Inferior parietal cortex (tissue), 1 donor: Measurements from ENCODE around the gene FUT8.
"Not testable (repeated sequence)": the region's sequence is repeated elsewhere in the genome, so short reads cannot be mapped to it uniquely, and the experiment has no call there.

Source experiments
- DNase-seq: peaks from one replicate; pipeline ENCODE4 v3.0.0-alpha.2; 2016; ENCODE audit errors: extremely low spot score

The FUT8 gene

GRCh38 chr14:65704850-65705249 lies 292.3 kb downstream of the FUT8 start:
- no peak for DNase-seq

GRCh38 chr14:65709576-65709975 lies 297.0 kb downstream of the FUT8 start:
- no peak for DNase-seq

GRCh38 chr14:65716813-65717212 lies 304.3 kb downstream of the FUT8 start:
- DNase-seq, result not testable (repeated sequence)

DNA sequence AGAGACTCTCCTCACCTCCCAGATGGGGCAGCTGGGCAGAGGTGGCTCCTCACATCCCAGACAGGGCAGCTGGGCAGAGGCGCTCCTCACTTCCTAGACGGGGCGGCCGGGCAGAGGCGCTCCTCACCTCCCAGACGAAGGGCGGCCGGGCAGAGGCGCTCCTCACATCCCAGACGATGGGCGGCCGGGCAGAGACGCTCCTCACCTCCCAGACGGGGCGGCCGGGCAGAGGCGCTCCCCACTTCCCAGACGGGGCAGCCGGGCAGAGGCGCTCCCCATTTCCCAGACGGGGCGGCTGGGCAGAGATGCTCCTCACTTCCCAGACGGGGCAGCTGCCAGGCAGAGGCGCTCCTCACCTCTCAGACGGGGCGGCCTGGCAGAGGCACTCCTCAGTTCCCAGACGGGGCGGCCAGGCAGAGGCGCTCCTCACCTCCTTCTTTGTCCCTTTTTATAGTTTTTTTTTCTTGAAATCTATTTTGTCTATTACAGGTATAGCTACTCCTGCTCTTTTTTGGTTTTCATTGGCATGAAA lies 304.9 kb downstream of the FUT8 start:
- not testable (repeated sequence) for DNase-seq

GRCh38 chr14:65718629-65719028 lies 306.1 kb downstream of the FUT8 start:
- DNase-seq, result no peak

GRCh38 chr14:65720171-65720570 lies 307.6 kb downstream of the FUT8 start:
- no peak for DNase-seq

DNA sequence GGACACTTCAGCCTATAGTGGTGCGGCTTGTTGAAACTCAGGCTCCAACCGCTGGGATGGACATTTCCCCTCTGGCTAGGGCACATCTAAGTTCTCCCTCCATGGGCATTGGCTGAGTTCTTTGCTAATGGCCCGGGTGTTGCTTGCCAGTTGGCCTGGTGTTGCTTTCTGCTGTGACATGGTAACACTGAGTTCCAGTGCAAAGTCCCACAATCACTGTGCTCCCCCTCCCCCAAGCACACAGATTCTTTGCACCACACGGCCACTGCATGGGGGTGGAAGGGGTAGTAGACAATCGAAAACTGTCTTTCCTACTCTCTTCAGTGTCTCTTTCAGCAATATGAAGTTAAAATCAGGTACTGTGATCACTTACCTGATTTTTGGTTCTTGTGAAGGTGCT lies 308.2 kb downstream of the FUT8 start:
- no peak for DNase-seq

- DNase-seq, result no peak
Measured at GRCh38 chr14:65723348-65723747, 310.8 kb downstream of the FUT8 start.

DNA sequence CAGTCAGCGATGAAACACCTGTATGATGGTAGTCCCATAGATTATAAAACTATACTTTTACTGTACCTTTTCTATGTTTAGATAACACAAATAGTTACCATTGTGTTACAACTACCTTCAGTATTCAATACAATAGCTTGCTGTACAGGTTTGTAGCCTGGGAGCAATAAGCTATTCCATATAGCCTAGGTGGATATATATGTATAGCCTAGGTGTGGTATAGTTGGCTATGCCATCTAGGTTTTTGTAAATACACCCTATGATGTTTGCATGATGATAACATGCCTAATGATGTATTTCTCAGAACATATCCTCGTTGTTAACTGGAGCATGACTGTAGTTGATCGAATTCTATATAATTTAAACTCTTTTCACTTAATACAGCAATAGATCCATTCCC lies 316.1 kb downstream of the FUT8 start:
- DNase-seq, result no peak

- no peak for DNase-seq
Measured at GRCh38 chr14:65729566-65729965, 317.0 kb downstream of the FUT8 start.

DNA sequence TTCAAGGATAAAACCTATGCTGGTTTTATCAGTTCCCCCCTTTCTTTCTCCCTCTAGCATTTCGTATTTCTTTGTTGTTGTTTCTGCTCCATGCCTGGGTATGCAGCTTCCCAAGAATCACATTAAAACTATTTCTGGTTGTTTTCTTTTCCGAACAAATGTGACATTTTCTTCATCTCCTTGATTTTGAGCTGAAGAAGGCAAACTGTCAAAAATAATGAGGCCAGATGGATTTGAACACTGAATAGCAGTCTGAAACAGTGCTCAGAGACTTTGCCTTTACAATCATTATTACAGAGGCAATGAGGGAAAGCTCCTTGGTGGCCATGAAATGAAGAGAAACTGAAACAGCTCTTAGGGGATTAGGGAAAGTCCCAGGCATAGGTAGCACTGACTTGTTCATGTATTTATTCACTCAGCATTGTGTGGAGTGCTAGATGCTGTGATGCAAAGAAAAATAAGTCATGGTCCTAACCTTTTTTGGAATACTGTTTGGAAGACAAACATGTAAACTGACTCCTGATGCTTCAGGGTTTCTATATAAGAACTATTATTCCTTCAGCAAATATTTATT lies 319.5 kb downstream of the FUT8 start:
- no peak for DNase-seq

DNA sequence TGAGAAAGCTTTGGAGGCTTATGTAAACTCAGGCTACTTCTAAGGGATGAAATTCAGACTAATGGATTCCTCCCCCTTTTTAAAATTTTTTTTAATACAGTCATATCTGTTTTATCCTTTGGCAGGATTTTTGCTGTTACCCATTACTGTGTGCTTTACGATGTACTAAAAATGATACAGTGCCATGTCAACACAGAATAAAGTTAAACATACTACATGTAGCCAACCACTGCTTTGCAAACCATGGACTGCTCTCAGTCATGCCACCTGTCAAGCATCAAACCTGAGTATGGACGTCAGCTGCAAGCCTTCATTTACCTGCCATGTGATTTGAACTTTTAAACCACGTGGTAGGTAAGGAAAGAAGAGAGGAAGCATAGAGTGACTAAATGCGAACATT lies 325.8 kb downstream of the FUT8 start:
- DNase-seq, result no peak

GRCh38 chr14:65745396-65746190 lies 333.1 kb downstream of the FUT8 start:
- DNase-seq, result no peak

DNA sequence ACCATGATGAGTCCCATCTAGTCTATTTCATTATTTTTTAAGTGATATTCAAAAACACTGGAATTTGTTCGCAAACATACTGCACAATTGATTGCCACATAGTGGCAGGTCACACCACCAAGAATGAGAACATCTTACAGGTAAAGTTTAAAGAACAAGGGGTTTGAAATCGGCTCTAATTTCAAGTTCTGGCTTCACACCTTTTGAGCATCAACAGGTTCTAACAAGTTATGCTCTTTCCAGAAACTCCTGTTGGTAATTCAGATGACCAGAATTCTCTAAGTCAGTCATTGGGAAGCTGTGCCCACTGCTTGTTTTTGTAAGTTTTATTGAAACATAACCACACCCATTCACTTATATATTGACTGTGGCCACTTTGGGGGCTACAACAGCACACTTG lies 336.3 kb downstream of the FUT8 start:
- DNase-seq, result no peak

- no peak for DNase-seq
Measured at GRCh38 chr14:65749287-65749686, 336.8 kb downstream of the FUT8 start.

DNA sequence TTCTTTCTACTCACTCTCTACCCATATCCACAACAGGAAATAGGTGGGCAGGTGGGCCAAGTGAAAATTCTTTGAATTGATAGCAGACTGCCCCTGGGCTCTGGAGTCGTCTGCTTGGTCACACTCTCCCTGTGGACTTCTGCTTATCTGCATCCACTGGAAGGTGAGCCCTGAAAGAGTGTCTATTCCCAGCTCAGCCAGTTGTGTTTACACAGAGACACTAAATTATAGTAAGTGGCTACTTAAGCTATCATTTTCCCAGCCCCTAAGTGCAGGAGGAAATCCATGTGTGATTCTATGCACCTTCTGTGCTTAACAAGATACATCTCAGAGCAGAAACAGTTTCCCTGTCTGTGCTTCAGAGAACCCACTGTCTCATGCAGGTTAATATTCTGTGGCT lies 338.4 kb downstream of the FUT8 start:
- no peak for DNase-seq

DNA sequence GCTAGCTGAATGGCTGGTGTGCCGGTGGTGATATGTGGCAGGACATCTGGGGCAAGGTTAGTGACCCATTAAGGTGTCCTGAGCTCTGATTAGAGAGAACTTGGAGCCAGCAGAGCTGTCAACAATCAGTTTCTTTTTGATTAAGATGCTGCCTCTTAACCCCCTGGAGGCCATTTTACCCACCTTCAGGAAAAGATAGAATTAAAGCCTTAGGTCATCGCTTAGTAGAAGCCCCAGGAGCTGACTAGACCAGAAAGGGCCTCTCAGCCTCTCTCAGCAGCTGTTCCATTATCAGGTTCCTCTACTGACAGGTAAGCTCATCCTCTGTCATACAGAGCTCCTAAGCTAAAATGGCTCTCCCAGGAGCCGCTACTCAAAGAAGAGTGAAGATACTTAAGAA lies 339.0 kb downstream of the FUT8 start:
- no peak for DNase-seq

DNA sequence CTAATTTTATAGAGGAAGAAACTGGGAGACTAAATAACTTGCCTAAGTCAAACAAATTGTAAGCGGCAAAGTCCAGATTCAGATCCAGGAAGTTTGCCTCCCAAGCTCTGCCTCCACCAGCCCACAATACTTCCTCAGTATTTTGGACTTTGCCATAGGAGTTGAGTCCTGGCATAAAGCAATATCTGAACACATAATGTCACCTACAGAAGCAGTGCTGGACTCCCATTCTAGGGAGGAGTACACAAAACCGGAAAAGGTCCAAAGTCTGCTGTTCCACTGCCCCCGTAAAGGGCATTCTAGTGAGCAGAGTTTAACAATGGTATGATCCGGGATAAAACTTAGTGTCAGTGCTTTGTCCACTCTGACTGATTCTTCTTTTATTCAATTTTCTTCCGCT lies 340.5 kb downstream of the FUT8 start:
- DNase-seq, result no peak

DNA sequence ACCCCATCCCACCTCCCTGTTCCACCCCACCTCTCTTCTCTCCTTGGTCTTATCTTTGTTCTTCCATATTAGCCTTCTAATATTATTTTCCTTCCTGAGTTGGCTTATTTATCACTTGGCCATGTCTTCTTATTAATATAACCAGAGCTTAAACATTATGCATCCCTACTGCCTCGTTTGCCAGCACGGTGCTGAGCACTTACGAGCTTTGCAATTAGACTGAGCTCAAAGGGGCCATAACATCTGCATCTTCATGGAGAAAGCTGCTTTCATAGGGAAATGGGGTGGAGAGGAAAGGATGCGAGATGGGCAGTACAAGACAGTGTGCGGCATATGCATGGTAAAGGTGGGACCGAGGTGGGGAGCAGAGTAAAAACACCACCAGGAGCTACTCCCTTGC lies 342.8 kb downstream of the FUT8 start:
- no peak for DNase-seq

- DNase-seq, result no peak
Measured at GRCh38 chr14:65756880-65757279, 344.4 kb downstream of the FUT8 start.

DNA sequence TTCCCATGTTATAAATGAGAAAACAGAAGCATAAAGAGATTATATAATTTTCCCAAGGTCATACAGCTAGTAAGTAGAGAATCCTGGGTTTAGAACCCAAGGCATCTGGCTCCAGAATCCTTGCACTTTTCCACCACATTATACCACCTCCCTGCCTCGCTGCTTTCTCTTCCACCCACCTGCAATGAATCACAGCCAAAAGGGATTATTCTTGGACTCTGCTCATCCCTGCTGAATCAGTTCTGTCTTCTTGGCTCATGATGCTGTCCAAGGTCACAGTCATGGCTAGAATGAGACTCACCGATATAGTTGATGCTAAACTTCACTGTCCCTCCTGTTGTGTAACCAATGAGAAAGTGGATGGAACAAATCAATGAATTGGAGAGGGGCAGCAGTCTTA lies 356.6 kb downstream of the FUT8 start:
- no peak for DNase-seq

DNA sequence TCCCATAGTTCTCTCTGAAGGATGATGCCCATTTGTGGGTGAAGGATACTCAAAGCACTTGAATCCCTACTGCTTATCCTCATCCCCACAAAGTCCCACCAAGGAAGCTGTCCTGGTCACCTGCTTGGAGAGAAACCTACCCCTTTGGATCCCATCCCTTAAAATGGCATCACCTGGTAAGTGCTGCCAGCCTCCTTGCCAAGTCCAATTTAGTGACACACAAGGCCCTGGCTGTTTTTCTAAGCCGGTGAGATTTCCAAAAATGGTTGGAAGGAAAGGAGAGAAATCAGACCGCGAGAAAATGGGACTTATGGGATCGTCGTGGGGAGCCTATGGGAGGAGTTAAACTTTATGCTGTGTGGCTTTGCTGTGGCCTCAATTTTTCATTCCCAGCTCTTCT lies 358.2 kb downstream of the FUT8 start:
- no peak for DNase-seq

DNA sequence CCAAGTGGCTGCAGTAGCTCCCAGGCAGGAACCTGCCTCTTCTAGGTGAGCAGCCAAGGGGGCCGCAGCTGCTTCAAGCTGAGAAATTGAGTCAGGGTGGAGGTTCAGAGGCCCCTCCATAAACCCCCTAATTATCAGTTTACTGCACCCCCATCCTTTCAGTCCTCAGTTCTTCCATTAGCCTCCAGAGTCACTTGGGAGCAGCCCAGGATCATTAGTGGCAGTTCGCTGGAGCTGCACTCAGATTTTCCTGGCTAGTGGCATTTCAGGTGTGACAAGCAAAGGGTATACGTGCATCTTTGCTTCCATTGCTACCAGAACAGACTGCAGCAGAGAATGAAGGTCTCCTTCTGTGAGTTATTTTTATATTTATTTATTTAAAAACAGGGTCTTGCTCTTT lies 358.7 kb downstream of the FUT8 start:
- DNase-seq, result no peak
